Stomach (tissue), 4 donors: ENCODE data around the gene TSPAN12.

Experiments used
- CTCF ChIP-seq, 7 experiments: fragments of 450-650 bp in 4 of 7; fragments of 200-600 bp in 3 of 7; sonication (generic) in 3 of 7; IDR thresholded peaks; one replicate each; pipeline ENCODE4 v1.5.1; 2016 to 2019; ENCODE audit warnings: antibody characterized with exemption in 7 of 7, control low read depth in 2 of 7, mild to moderate bottlenecking in 1 of 7
- POLR2A ChIP-seq, 4 donors: fragments of 450-650 bp; IDR thresholded peaks; one replicate each; pipeline ENCODE4 v1.6.1; 2016; ENCODE audit warnings: antibody characterized with exemption in 4 of 4, control low read depth in 2 of 4, mild to moderate bottlenecking in 1 of 4, moderate library complexity in 1 of 4

GRCh38 chr7:120860156-120860555 is 2.2 kb upstream of the TSPAN12 start:
- TF ChIP-seq CTCF (IDR thresholded peaks at IDR 0.05) (no peak), POLR2A (IDR thresholded peaks at IDR 0.05) (no peak)
